Activated gamma-delta T cell treated with anti-CD3 and anti-CD28 coated beads, Interleukin-2, amount 50 U/mL, for 16 hours (primary cell): Measurements from ENCODE around the gene EPYC.
"Not testable (repeated sequence)": the region's sequence is repeated elsewhere in the genome, so short reads cannot be mapped to it uniquely, and the experiment has no call there.

Experiments
- DNase-seq: peaks from one replicate; pipeline ENCODE4 v3.0.0-alpha.2; 2020; ENCODE audit warnings: low read depth

Gene EPYC

GRCh38 chr12:90991952-90992465, 12.8 kb downstream of the EPYC start:
- no peak for DNase-seq

GRCh38 chr12:90990611-90991010, 14.2 kb downstream of the EPYC start:
- DNase-seq = no peak

- DNase-seq = no peak
These were observed 15.1 kb downstream of the EPYC start for GRCh38 chr12:90989686-90990111.

GRCh38 chr12:90987520-90987919, 17.3 kb downstream of the EPYC start:
- DNase-seq = no peak

- DNase-seq = no peak
These were observed 17.7 kb downstream of the EPYC start for GRCh38 chr12:90987101-90987500.

GRCh38 chr12:90985331-90985730, 19.4 kb downstream of the EPYC start:
- not testable (repeated sequence) for DNase-seq

- no peak for DNase-seq
These were observed 20.7 kb downstream of the EPYC start for GRCh38 chr12:90984114-90984513.

GRCh38 chr12:90982170-90982569, 22.6 kb downstream of the EPYC start:
- no peak for DNase-seq

- DNase-seq = no peak
These were observed 24.8 kb downstream of the EPYC start for GRCh38 chr12:90979951-90980350.

GRCh38 chr12:90979019-90979418, 25.8 kb downstream of the EPYC start:
- no peak for DNase-seq

GRCh38 chr12:90978117-90978770, 26.5 kb downstream of the EPYC start:
- no peak for DNase-seq

- DNase-seq = no peak
These were observed 27.5 kb downstream of the EPYC start for GRCh38 chr12:90977224-90977623.

- no peak for DNase-seq
These were observed 30.5 kb downstream of the EPYC start for GRCh38 chr12:90974286-90974685.

- DNase-seq = no peak
These were observed 32.5 kb downstream of the EPYC start for GRCh38 chr12:90972226-90972625.

- no peak for DNase-seq
These were observed 33.9 kb downstream of the EPYC start for GRCh38 chr12:90970911-90971310.

- no peak for DNase-seq
These were observed 34.3 kb downstream of the EPYC start for GRCh38 chr12:90970471-90970870.

GRCh38 chr12:90969851-90970250, 34.9 kb downstream of the EPYC start:
- DNase-seq = no peak

GRCh38 chr12:90969346-90969745, 35.4 kb downstream of the EPYC start:
- DNase-seq = no peak

GRCh38 chr12:90965204-90965603, 39.6 kb downstream of the EPYC start:
- no peak for DNase-seq

GRCh38 chr12:90964616-90965015, 40.2 kb downstream of the EPYC start:
- DNase-seq = no peak

- no peak for DNase-seq
These were observed 40.8 kb downstream of the EPYC start for GRCh38 chr12:90963946-90964345.

- DNase-seq = no peak
These were observed 43.6 kb downstream of the EPYC start for GRCh38 chr12:90961154-90961553.

- no peak for DNase-seq
These were observed 45.1 kb downstream of the EPYC start for GRCh38 chr12:90959538-90960139.

GRCh38 chr12:90959032-90959431, 45.7 kb downstream of the EPYC start:
- DNase-seq = no peak
